ENCODE data around the gene RFLNA. TPM values are rescaled to one million over a fixed set of nuclear protein-coding genes. Genes with fewer than 3 reads are reported as not detected.

Gene RFLNA
- total and polyA plus RNA-seq, 2 donors (not counting 1 experiment from before 2014, with no cell fraction given) = not detected

DNA sequence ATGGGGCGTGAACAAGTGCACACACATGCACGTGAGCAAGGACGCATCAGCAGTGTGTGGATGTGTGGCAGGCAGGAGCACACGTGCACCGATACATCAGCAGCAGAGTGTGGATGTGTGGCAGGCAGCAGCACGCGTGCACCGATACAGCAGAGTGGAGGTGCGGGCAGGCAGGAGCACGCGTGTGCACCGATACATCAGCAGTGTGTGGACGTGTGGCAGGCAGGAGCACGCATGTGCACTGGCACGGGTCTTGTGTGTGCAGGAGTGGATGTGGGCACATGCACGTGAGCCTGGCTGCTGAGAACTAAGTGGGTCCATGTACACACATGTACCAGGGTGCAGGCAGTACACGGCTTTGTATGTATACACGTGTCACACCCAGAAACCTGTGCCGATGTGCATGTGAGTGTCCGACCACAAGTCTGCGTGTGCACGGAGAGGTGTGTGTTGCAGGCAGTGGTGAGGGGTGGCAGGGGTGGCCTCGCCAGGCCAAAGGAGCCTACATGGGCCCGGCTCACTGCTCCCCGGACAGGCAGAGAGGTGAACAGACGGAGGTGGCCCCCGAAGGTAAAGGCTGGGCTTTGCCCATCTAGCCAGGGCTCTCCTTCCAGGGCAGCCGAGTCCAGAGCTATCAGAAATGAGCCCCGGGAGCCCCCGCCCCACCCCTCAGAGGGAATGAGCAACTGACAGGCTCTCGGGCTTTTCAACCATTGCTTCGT is 53.9 kb downstream of the RFLNA start:
- H3K27me3 ChIP-seq (replicated peaks in 1 of 4; ENCODE audit: control extremely low read depth in 1 of 4, control insufficient read depth in 3 of 4, insufficient read depth in 4 of 4, low read length in 3 of 4) = no peaks in the 10 kb centered on the region
- H3K27ac ChIP-seq (ENCODE audit: low read length in 2 of 2) = no peak overlapping the region
- no peak overlapping the region for H3K9ac ChIP-seq (ENCODE audit: low read length)
- intact Hi-C loops (cut with micrococcal nuclease) = no loop called here
- peaks cover 0 to 72% of the 10 kb centered on the region in 2 experiments for H3K36me3 ChIP-seq (replicated peaks in 1 of 2; ENCODE audit: control extremely low read depth in 1 of 2, control insufficient read depth in 1 of 2, extremely low read depth in 1 of 2, insufficient read depth in 2 of 2, low read length in 1 of 2)
- no peak for DNase-seq
- ChIA-PET POLR2A (no interaction called here), CTCF (interaction anchor here (0.8 to 3.3 kb wide), 7 partner anchors 43 to 422 kb away, joined by 3 to 20 read pairs (median 7); no protein-coding TSS in a partner anchor)
- no peaks in the 10 kb centered on the region for H3K4me1 ChIP-seq (ENCODE audit: control insufficient read depth in 2 of 2, insufficient read depth in 2 of 2, low read length in 2 of 2)
- no peak overlapping the region for H3K4me3 ChIP-seq (ENCODE audit: control extremely low read depth in 1 of 5, extremely low read depth in 1 of 5, insufficient read depth in 1 of 5, low read depth in 2 of 5, low read length in 4 of 5)
- Mint-ChIP-seq H3K4me3 (no peak overlapping the region), H3K27me3 (no peaks in the 10 kb centered on the region), H3K4me1 (no peaks in the 10 kb centered on the region), H3K27ac (no peak overlapping the region), H3K9me3 (ENCODE audit: insufficient read depth) (no peaks in the 10 kb centered on the region)
- TF ChIP-seq, protein P1, sequence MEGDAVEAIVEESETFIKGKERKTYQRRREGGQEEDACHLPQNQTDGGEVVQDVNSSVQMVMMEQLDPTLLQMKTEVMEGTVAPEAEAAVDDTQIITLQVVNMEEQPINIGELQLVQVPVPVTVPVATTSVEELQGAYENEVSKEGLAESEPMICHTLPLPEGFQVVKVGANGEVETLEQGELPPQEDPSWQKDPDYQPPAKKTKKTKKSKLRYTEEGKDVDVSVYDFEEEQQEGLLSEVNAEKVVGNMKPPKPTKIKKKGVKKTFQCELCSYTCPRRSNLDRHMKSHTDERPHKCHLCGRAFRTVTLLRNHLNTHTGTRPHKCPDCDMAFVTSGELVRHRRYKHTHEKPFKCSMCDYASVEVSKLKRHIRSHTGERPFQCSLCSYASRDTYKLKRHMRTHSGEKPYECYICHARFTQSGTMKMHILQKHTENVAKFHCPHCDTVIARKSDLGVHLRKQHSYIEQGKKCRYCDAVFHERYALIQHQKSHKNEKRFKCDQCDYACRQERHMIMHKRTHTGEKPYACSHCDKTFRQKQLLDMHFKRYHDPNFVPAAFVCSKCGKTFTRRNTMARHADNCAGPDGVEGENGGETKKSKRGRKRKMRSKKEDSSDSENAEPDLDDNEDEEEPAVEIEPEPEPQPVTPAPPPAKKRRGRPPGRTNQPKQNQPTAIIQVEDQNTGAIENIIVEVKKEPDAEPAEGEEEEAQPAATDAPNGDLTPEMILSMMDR (IDR thresholded peaks at IDR 0.05) = no peak
- no peak for TF ChIP-seq EZH2 (IDR thresholded peaks at IDR 0.05; ENCODE audit: borderline replicate concordance, insufficient read depth, low read depth, low read length, poor library complexity, severe bottlenecking)
- no peak overlapping the region for H3K4me2 ChIP-seq (replicated peaks; ENCODE audit: low read depth, low read length, poor library complexity, severe bottlenecking)
- no peaks in the 10 kb centered on the region for H3K9me3 ChIP-seq (ENCODE audit: control extremely low read depth in 1 of 3, control insufficient read depth in 2 of 3, insufficient read depth in 1 of 3, low read length in 2 of 3)
- H2AFZ ChIP-seq (ENCODE audit: insufficient read depth, low read depth, low read length, poor library complexity, severe bottlenecking) = no peak overlapping the region
- H4K20me1 ChIP-seq (ENCODE audit: control insufficient read depth, insufficient read depth, low read length, poor library complexity, severe bottlenecking) = no peaks in the 10 kb centered on the region
- 97% methylated on average over 32 of the region's 32 CpGs for WGBS (ENCODE audit: insufficient coverage)
- ATAC-seq (ENCODE audit: low read depth) = no peak
- H3K79me2 ChIP-seq (ENCODE audit: control insufficient read depth, insufficient read depth, low read length) = no peaks in the 10 kb centered on the region

DNA sequence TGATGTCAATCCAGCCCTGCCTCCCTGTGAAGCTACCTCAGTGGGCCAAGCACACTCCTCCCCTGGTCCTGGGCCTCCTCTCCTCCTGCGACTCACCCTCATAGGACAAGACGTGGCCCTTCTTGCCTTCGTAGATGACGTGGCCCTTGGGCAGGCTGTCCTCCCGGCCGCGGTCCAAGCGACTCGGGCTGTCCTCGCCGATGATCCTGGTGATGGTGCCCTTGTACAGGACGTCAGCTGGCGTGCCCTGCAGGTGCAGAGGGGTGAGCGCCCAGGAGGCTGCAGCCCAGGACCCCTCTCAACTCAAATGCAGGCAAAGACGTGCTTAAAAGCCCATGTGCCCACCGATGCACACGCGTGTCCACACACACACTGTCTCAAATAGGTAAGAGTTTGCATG is 55.6 kb downstream of the RFLNA start:
- ATAC-seq (ENCODE audit: low read depth) (no peak), DNase-seq (no peak)
- no peaks in the 10 kb centered on the region for H3K9me3 ChIP-seq (ENCODE audit: control extremely low read depth in 1 of 3, control insufficient read depth in 2 of 3, insufficient read depth in 1 of 3, low read length in 2 of 3)
- WGBS (ENCODE audit: insufficient coverage) = 98% methylated on average over 11 of the region's 18 CpGs
- no peak overlapping the region for H3K4me2 ChIP-seq (replicated peaks; ENCODE audit: low read depth, low read length, poor library complexity, severe bottlenecking)
- Mint-ChIP-seq H3K9me3 (ENCODE audit: insufficient read depth) (no peaks in the 10 kb centered on the region), H3K27ac (no peak overlapping the region), H3K4me3 (no peak overlapping the region), H3K4me1 (no peaks in the 10 kb centered on the region), H3K27me3 (no peaks in the 10 kb centered on the region)
- H3K4me3 ChIP-seq (ENCODE audit: control extremely low read depth in 1 of 5, extremely low read depth in 1 of 5, insufficient read depth in 1 of 5, low read depth in 2 of 5, low read length in 4 of 5) = no peak overlapping the region
- H3K9ac ChIP-seq (ENCODE audit: low read length) = no peak overlapping the region
- no peaks in the 10 kb centered on the region for H3K79me2 ChIP-seq (ENCODE audit: control insufficient read depth, insufficient read depth, low read length)
- no peak overlapping the region for H3K27ac ChIP-seq (ENCODE audit: low read length in 2 of 2)
- H2AFZ ChIP-seq (ENCODE audit: insufficient read depth, low read depth, low read length, poor library complexity, severe bottlenecking) = no peak overlapping the region
- TF ChIP-seq, protein P1 (IDR thresholded peaks at IDR 0.05) = no peak
- TF ChIP-seq EZH2 (IDR thresholded peaks at IDR 0.05; ENCODE audit: borderline replicate concordance, insufficient read depth, low read depth, low read length, poor library complexity, severe bottlenecking) = no peak
- H3K27me3 ChIP-seq (replicated peaks in 1 of 4; ENCODE audit: control extremely low read depth in 1 of 4, control insufficient read depth in 3 of 4, insufficient read depth in 4 of 4, low read length in 3 of 4) = no peaks in the 10 kb centered on the region
- POLR2A ChIA-PET = no interaction called here
- peaks cover 0 to 66% of the 10 kb centered on the region in 2 experiments for H3K36me3 ChIP-seq (replicated peaks in 1 of 2; ENCODE audit: control extremely low read depth in 1 of 2, control insufficient read depth in 1 of 2, extremely low read depth in 1 of 2, insufficient read depth in 2 of 2, low read length in 1 of 2)
- no peaks in the 10 kb centered on the region for H3K4me1 ChIP-seq (ENCODE audit: control insufficient read depth in 2 of 2, insufficient read depth in 2 of 2, low read length in 2 of 2)
- no peaks in the 10 kb centered on the region for H4K20me1 ChIP-seq (ENCODE audit: control insufficient read depth, insufficient read depth, low read length, poor library complexity, severe bottlenecking)
- CTCF ChIA-PET = interaction anchor here (0.6 to 0.9 kb wide), 2 partner anchors 421 to 722 kb away, joined by 3 to 4 read pairs; no protein-coding TSS in a partner anchor
- intact Hi-C loops (cut with micrococcal nuclease) = no loop called here
